Measurements from ENCODE around the gene SECISBP2L.

- TF ChIP-seq CTCF (IDR thresholded peaks at IDR 0.05) (no peak), POLR2AphosphoS5 (IDR thresholded peaks at IDR 0.05) (no peak), POLR2A (IDR thresholded peaks at IDR 0.05) (no peak)
Measured at GRCh38 chr15:49036650-49037545, 9.3 kb downstream of the SECISBP2L start.

Data from prostate gland (tissue), 2 donors.